ENCODE results near the gene ZSWIM2.

ZSWIM2 gene

GRCh38 chr2:186887107-186888090 is 38.4 kb upstream of the ZSWIM2 start:
- no peak for TF ChIP-seq CTCF (IDR thresholded peaks at IDR 0.05; ENCODE audit: low read depth, low read length)
- in situ Hi-C loops (cut with HindIII; ENCODE audit: low sequenced_read_pairs): no loop called here
- no peak overlapping the region for H3K4me3 ChIP-seq (ENCODE audit: low read depth, low read length)
- DNase-seq (ENCODE audit: low read depth, low spot score): no peak

GRCh38 chr2:186884587-186884986 is 35.6 kb upstream of the ZSWIM2 start:
- TF ChIP-seq CTCF (IDR thresholded peaks at IDR 0.05; ENCODE audit: low read depth, low read length): no peak
- in situ Hi-C loops (cut with HindIII; ENCODE audit: low sequenced_read_pairs): no loop called here

GRCh38 chr2:186883666-186884065 is 34.7 kb upstream of the ZSWIM2 start:
- in situ Hi-C loops (cut with HindIII; ENCODE audit: low sequenced_read_pairs): no loop called here
- no peak for DNase-seq (ENCODE audit: low read depth, low spot score)
- no peak overlapping the region for H3K4me3 ChIP-seq (ENCODE audit: low read depth, low read length)
- no peak for TF ChIP-seq CTCF (IDR thresholded peaks at IDR 0.05; ENCODE audit: low read depth, low read length)

More at GRCh38 chr2:186884587-186884986, 35.6 kb upstream of the ZSWIM2 start:
- no peak for DNase-seq (ENCODE audit: low read depth, low spot score)
- no peak overlapping the region for H3K4me3 ChIP-seq (ENCODE audit: low read depth, low read length)

GRCh38 chr2:186882511-186883071 is 33.6 kb upstream of the ZSWIM2 start:
- in situ Hi-C loops (cut with HindIII; ENCODE audit: low sequenced_read_pairs): no loop called here
- TF ChIP-seq CTCF (IDR thresholded peaks at IDR 0.05; ENCODE audit: low read depth, low read length): no peak

GRCh38 chr2:186881660-186882059 is 32.7 kb upstream of the ZSWIM2 start:
- no peak for DNase-seq (ENCODE audit: low read depth, low spot score)
- no peak overlapping the region for H3K4me3 ChIP-seq (ENCODE audit: low read depth, low read length)
- in situ Hi-C loops (cut with HindIII; ENCODE audit: low sequenced_read_pairs): no loop called here
- TF ChIP-seq CTCF (IDR thresholded peaks at IDR 0.05; ENCODE audit: low read depth, low read length): no peak

More at GRCh38 chr2:186882511-186883071, 33.6 kb upstream of the ZSWIM2 start:
- DNase-seq (ENCODE audit: low read depth, low spot score): no peak
- no peak overlapping the region for H3K4me3 ChIP-seq (ENCODE audit: low read depth, low read length)

- H3K4me3 ChIP-seq (ENCODE audit: low read depth, low read length): no peak overlapping the region
- no peak for TF ChIP-seq CTCF (IDR thresholded peaks at IDR 0.05; ENCODE audit: low read depth, low read length)
- DNase-seq (ENCODE audit: low read depth, low spot score): no peak
- in situ Hi-C loops (cut with HindIII; ENCODE audit: low sequenced_read_pairs): no loop called here
Measured at GRCh38 chr2:186879312-186879711, 30.3 kb upstream of the ZSWIM2 start.
